DMS79 (cell line): Measurements from ENCODE around the gene PMEPA1.

Experiments
- DNase-seq: peaks from one replicate; lab custom pipeline; 2025; lab: John Stamatoyannopoulos, UW

Gene PMEPA1

GRCh38 chr20:57676589-57677583 lies 32.9 kb downstream of the PMEPA1 start:
- DNase-seq = peak; percentile 78

DNA sequence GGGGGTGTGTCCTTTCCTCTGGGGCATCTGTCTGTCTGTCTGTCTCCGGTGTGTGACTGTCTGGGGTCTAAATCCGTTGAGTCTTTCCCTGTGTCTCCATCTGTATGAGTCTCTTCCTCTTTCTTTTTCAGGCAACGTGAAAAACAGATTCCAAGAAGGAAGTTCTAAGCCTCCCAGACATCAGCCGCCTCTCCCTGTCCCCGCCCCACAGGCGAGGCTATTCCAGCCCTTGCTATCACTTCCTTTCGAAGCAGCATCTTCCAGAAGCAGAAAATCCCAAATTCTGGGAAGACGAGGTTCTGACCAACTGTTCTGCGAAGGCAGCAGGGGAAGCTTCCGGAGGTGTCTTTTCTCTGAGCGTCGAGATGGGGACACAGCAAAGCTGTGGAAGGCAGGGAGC lies 34.0 kb downstream of the PMEPA1 start:
- no peak for DNase-seq

GRCh38 chr20:57672953-57673575 lies 36.8 kb downstream of the PMEPA1 start:
- DNase-seq = no peak

GRCh38 chr20:57672164-57672563 lies 37.7 kb downstream of the PMEPA1 start:
- DNase-seq = peak; percentile 89

DNA sequence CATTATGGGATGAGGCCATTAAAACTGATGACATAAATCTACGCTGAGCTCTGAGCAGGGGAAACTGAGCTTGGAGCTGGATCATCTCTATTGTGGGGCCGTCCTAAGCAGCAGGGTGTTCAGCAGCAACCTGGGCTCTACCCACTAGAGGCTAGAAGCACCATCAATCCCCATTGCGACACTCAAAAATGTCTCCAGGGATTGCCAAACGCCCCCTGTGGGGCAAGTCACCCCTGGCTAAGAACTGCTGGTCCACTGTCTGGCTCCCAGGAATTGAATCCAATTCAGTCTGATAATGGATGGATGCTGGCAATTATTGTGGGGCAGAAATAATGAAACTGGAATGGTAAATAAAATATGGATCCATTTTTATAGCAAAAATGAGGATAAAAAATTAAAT lies 38.2 kb downstream of the PMEPA1 start:
- no peak for DNase-seq

- DNase-seq = no peak
Observed at GRCh38 chr20:57671072-57671391, 38.8 kb downstream of the PMEPA1 start.

DNA sequence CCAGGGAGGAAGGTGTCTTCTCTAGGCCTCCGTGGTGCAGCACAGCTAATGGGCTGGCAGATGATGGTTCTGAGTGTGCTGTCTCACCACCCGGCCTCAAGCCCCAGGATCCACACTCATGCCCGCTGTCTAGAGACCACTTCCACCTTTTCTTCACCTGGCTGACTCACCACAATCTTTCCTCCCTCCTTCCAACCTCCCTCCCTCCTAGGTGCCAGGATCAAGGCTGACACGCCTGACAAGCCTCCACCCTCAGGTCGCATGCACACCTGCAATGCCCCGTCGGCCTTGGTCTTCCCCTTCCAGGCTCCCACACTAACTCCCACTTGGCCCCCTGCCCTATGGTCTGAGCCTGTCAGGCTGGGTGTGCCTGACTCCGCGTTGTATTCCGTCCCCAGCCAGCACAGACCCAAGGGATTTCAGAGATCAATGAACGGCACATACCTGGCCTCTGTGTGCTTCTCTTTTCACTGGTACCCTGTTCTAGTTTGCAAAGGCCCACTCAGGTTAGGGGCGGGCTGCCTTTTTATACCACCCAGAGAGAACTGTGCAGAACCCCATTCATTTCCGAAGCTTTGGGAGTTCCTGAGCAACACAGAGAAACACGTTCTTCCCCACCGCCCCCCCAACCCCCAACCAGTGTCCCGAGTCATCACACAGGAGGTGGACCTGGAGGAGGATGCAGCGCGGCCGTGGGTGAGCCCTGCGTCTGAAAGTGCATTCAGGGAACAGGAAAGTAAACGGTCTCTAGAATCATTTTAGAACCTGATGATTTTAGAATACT lies 39.3 kb downstream of the PMEPA1 start:
- DNase-seq = no peak

GRCh38 chr20:57669632-57670031 lies 40.2 kb downstream of the PMEPA1 start:
- DNase-seq = no peak

- no peak for DNase-seq
Observed at GRCh38 chr20:57667924-57668782, 41.7 kb downstream of the PMEPA1 start.

- no peak for DNase-seq
Observed at GRCh38 chr20:57667388-57667787, 42.4 kb downstream of the PMEPA1 start.

DNA sequence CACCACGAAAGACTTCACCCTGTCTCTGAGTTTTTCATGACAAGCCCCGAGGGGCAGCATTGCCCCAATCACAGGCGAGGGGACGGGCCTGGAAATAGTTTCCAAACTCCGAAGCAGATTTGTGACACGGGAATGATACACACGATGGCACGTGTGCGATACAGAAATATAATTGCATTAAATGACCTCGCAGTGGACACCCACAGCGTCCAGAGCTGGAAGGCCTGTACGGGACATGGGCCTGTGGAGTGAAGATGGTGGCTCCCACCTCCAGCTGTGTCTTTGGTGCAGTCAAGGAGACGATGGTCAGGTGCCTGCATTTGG lies 43.0 kb downstream of the PMEPA1 start:
- DNase-seq = no peak

- DNase-seq = no peak
Observed at GRCh38 chr20:57666106-57666833, 43.5 kb downstream of the PMEPA1 start.

GRCh38 chr20:57665589-57665971 lies 44.2 kb downstream of the PMEPA1 start:
- DNase-seq = no peak

DNA sequence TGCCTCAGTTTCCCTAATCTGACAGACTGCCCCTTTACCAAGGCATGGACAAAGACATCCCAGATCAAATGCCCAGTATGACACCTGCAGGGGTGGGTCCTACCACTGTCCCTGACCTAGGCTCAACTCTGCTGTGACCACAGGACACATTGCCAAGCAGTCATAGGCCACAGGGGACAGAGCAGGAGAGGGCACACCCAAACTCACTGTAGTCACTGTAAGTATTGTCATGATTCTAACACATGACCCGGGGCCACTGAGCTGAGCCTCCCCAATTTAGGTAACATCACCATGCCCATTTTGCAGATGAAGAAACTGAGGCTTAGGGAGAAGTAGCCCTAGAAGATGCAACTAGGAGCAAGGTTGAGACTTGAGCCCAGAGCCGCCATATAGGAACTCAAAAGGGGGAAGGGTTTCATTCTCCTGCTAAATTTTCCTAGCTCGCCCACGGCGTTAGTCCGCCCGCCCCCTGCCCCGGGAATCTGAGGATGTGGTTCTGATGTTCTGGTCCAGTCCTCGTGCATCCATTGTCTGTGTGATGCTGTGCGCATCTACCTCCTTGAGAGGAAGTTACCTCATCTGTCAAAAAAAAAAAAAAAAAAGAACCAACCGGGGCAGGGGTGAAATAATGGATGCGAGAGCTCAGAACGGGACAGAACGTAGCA lies 44.8 kb downstream of the PMEPA1 start:
- no peak for DNase-seq

DNA sequence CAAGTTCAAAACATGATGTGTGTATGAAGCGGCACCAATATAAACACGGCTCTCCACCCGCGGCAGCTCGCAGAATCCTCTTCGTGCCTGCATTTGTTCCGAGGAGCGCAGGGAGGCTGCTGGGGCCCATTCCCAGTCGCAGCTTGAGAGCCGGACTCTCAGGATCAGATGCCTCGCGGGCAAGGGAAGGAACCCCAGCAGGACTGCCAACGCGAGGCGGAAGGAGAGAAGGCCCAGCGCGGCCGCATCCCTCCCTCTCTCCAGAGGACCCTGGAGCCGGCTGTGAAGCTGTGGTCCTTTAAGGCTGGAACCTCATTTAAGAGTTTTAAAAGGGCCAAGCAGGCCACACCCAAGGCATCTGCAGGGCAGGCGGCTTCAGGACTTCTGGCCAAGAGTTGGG lies 45.3 kb downstream of the PMEPA1 start:
- DNase-seq = no peak

- DNase-seq = no peak
Observed at GRCh38 chr20:57663681-57664451, 45.9 kb downstream of the PMEPA1 start.

DNA sequence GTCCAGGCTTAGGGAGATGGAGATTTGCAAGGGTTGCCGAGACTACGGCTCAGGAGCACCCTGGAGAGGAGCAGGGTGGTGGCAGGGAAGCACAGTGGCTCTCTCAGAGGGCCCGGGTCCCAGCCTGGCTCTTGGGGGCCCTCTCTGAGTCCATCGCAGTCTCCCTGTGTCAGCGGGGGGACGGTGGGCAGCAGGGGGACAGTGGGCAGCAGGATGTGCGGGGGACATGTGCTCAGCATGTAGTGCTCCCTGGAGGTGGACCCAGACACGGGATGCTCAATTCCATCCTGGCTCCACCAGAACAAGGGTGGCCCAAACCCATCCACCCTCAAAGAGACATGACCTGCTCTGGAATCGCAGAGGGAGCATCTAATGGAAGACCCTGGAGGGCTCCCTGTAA lies 46.6 kb downstream of the PMEPA1 start:
- no peak for DNase-seq

DNA sequence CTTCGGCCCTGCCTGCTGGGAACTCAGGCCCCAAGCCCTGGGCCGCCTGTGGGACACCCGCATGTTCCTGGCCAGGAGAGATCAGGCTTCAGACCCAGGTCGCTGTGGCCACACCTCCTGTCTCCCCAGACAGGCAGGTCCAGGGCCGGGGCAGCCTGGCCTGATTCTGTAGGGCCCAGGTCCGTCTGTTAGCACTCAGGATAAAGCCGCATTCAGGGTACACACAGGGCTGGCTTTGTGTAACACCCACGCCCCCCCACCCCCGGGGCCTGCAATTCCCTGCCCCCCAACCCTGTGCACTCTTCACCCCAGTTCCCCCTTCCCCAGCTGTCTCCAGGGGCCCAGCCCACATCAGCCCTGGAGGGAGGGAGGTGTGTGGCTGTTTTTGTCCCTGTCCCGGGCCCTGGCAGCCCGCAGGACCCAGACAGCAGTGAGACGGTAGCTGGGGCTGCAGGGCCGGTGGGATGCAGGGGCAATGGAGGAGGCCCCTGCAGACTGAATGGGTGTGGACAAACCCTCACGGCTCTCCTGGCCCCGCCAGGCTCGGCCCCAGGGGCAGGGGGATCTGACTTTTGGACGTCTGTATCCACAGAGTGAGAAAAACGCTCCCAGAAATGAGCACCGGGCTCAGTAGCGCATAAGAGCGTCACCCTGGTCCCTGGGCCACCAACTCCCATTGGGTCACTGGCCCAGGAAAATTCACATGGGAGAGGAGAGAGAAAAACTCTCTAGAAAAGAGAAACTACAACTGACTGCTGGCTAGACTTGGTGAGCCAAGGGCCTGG lies 47.2 kb downstream of the PMEPA1 start:
- no peak for DNase-seq
